GM18498 (cell line): ENCODE measurements around the gene PRKCB.

Experiments
- ATAC-seq: cut with Tn5 transposase; IDR thresholded peaks from one replicate; pipeline ENCODE4 v1.9.1; 2021; ENCODE audit warnings: mild to moderate bottlenecking, moderate library complexity; ENCODE audit not compliant: unreplicated experiment

Gene PRKCB

DNA sequence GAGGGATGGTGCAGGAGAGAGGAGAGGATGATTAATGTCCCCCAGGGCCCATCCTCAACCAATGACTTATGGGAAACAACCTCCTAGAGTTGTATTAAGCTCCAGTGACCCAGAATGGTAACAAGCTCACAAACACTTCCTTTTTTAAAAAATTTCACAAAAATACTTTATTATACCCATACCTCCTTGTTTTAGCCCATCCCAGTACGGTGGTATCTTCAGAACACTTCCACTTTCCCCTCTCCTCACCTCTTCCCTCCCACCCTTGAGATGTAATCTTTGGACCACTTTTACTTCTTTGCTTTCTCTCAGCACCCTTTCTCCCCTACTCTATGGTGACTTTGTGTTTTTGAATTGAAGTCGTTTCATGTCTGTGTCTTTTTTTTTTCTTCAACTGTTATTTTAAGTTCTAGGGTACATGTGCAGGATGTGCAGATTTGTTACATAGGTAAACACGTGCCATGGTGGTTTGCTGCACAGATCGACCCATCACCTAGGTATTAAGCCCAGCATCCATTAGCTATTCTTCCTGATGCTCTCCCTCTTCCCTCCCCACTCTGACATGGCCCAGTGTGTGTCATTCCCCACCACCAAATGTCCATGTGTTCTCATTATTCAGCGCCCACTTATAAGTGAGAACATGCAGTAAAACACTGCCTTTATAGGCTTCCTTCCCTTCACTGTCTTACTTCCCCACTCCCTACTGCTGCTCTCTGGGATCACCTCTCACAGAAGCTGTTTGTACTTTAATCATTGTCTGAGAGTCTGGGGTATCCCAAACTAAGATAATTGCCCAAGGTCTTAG lies 124.5 kb downstream of the PRKCB start:
- no peak for ATAC-seq

- no peak for ATAC-seq
Observed at GRCh38 chr16:23962001-23962400, 126.2 kb downstream of the PRKCB start.

- ATAC-seq, result no peak
Observed at GRCh38 chr16:23964136-23964535, 128.4 kb downstream of the PRKCB start.

DNA sequence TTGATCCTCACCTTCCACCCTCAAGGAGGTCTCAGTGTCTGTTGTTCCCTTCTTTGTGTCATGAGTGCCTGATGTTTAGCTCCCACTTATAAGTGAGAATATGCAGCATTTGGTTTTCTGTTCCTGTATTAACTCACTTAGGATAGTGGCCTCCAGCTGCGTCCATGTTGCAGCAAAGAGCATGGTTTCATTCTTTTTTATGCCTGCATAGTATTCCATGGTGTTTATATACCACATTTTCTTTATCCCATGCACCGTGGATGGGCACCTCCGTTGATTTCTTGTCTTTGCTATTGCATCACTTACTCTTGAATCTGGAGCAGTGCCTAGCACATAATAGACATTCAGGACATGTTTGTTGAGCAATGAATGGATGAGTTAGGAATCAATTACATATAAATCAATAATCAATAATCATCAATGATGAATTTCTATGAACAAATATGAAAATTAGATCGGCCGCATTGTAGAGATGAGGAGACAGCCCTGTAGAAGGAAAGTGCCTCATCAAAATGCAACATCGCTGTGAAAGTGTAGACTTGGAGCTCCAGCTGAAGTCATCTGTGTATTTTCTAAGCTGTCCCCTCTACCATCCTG lies 129.5 kb downstream of the PRKCB start:
- no peak for ATAC-seq

- ATAC-seq, result no peak
Observed at GRCh38 chr16:23966597-23967394, 131.0 kb downstream of the PRKCB start.

DNA sequence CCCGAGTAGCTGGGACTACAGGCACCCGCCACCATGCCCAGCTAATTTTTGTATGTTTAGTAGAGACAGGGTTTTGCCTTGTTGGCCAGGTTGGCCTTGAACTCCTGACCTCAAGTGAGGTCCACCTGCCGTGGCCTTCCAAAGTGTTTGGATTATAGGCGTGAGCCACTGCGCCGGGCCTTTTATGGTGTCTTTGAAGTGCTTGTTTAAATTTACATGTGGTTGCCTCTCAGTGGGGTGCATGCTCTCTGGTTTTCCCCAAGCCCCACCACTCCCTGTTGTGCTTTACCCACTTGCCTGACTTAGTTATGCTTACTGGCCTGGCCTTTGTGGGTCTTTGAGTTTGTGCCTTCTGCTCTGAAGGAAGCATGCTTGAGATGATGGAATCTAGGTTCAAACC lies 132.0 kb downstream of the PRKCB start:
- no peak for ATAC-seq

- ATAC-seq, result no peak
Observed at GRCh38 chr16:23968176-23968575, 132.4 kb downstream of the PRKCB start.

DNA sequence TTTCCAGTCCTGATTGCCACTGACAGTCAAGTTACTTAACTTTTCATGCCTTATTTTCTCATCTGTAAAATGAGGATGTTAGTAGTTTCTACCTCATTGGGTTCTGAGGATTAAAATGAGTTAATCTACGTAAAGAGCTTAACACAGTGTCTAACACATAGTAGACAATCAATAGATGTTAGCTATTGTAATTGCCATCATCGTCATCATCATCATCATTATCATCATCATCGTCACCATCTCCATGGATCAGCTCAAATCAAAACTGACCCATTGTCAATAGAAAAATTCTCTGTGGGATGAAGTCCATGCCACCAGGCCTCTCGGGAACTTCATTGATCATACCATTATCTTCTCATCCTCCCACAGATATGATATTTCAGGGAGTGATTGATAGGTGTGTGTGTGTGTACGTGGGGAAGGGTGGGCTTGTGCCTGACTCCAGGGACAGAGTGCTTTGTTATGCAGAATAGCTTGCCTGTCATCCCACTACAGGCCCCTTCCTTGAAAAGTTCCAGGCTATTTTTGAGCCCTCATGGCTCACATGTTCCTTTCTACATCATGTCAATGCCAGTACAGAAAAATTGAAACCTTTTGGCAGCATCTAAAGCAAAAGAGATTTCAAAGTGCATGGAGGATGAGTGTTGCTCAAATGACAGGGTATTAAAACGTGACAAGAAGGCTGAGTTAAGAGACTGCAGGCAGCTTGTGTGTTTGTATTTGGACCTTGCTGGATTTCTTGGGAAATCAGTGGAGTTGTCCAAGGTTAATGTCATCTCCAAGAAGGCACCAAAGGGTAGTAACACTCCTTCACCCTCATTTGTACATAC lies 133.9 kb downstream of the PRKCB start:
- ATAC-seq, result no peak

GRCh38 chr16:23974223-23974622 lies 138.4 kb downstream of the PRKCB start:
- ATAC-seq, result no peak

DNA sequence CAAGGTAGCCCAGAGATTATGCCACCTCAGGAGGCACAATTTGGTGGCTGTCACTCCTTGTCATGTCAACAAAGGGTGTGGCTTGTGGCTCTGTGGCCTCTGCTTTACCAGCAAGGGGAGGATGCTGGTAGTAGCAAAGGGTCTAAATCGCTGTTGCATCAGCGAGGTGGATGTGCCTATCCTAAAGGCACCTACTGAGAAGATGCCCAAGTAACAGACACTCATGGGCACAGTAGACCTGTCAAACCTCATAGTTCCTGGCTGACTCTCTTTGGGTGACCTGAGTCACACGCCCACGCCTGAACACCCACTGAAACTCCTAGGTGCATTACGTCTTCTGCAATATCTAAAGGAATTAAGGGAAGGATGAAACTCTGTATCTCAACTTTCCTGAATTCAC lies 139.5 kb downstream of the PRKCB start:
- no peak for ATAC-seq

DNA sequence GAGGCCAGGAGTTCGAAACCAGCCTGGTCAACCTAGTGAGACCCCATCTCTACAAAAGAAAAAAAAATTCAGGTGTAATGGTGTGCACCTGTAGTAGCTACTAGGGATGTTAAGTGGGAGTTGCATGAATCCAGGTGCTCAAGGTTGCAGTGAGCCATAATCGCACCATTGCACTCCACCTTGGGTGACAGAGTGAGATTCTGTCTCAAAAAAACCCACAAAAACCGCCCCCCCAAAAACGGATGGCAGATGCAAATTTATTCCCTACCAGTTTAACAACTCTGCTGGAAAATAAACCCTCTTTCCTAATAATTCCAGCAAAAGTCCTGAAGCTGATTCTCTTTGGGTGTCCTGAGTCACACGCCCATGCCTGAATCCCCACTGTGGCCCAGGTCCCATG lies 140.3 kb downstream of the PRKCB start:
- ATAC-seq, result no peak

- no peak for ATAC-seq
Observed at GRCh38 chr16:23976524-23976923, 140.7 kb downstream of the PRKCB start.

DNA sequence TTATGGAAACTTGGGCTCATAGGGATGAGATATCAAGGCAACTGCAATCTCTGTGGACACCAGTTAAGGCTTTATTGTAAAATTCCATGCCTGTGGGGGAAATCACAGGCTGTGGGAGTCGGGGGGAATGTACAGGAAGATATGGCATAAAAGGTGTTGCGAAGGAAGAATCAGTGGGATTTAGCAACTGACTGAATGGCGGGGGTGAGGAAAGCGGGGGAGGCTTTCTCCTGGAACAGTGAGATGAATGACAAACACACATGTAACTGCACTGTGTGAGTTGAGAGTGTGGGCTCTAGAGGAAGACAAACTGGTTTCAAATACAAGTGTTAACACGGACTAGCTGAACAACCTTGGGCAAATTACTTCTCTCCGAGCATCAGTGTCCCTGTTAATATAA lies 143.7 kb downstream of the PRKCB start:
- no peak for ATAC-seq

- ATAC-seq, result no peak
Observed at GRCh38 chr16:23979982-23980381, 144.2 kb downstream of the PRKCB start.

DNA sequence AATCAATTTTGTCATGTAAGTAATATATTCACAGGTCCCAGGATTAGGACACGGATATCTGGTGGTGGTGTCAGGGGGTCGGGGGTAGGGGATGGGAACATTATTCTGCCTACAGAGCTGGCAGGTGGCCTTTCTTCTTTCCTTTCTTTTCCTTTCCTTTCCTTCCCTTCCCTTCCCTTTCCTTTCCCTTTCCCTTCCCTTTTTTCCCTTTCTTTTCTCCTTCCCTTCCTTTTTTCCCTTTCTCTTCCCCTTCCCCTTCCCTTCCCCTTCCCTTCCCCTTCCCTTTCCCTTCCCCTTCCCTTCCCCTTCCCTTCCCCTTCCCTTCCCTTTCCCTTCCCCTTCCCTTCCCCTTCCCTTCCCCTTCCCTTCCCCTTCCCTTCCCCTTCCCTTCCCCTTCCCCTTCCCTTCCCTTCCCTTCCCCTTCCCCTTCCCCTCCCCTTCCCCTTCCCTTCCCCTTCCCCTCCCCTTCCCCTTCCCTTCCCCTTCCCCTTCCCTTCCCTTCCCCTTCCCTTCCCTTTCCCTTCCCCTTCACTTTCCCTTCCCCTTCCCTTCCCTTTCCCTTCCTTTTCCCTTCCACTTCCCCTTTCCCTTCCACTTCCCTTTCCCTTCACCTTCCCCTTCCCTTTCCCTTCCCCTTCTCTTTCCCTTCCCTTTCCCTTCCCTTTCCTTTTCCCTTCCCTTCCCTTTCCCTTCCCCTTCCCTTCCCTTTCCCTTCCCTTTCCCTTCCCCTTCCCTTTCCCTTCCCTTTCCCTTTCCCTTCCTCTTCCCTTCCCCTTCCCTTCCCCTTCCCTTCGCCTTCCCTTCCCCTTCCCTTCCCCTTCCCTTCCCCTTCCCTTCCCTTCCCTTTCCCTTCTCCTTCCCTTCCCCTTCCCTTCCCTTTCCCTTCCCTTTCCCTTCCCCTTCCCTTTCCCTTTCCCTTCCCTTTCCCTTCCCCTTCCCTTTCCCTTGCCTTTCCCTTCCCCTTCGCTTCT lies 145.9 kb downstream of the PRKCB start:
- ATAC-seq, result no peak

GRCh38 chr16:23986455-23986854 lies 150.7 kb downstream of the PRKCB start:
- ATAC-seq, result no peak

- peak; percentile 94 for ATAC-seq
Observed at GRCh38 chr16:23987443-23987842, 151.7 kb downstream of the PRKCB start.

DNA sequence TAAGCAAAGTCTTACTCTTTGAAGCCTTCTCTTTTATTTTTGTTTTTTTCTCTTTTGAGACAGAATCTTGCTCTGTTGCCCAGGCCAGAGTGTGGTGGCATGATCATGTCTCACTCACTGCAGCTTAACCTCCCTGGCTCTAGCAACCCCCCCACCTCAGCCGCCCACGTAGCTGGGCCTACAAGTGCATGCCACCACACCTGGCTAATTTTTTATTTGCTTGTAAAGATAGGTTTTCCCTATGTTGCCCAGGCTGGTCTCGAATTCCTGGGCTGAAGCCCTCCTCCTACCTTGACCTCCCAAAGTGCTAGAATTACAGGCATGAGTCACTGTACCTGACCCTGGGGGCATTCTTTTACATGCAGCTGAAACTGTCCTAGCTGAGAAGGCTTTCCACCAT lies 154.7 kb downstream of the PRKCB start:
- no peak for ATAC-seq

DNA sequence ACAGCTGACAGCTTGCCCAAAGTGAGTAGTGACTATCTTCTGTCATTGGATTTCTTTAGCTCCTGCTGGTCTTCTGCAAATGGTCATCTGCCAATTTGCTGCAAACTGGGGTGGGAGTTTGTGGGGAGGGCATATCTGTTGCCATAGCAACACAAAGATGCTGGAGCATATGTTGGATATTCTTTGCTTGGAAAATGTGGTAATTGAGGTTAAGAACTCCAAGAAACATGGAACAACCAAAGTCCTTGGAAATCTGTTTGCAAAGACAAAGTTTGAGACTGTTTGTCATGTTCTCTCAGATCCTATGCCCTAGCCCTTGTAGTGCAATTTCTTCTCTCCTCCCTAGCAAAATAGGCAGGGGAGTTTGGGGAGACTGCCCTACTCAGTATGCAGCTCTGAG lies 155.3 kb downstream of the PRKCB start:
- ATAC-seq, result no peak

DNA sequence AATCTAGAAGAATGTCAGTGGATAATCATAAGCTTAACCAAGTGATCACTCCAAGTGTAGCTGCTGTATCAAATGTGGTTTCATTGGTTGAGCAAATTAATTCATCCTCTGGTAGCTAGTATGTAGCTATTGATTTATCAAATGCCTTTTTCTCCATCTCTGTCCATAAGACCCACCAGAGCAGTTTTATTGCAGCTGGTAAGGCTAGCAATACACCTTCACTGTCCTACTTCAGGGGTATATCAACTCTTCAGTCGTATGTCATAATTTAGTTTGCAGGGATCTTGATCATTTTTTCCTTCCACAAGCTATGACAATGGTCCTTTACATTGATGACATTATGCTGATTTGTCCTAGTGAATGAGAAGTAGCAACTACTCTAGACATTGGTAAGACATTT lies 158.8 kb downstream of the PRKCB start:
- ATAC-seq, result no peak
